Embryonic facial prominence (tissue), 1 donor: ENCODE results near the gene SMAD7.

Experiments used
- DNase-seq: peaks from one replicate; pipeline ENCODE4 v3.0.0-alpha.2; 2016; ENCODE audit errors: extremely low spot score

The SMAD7 gene

DNA sequence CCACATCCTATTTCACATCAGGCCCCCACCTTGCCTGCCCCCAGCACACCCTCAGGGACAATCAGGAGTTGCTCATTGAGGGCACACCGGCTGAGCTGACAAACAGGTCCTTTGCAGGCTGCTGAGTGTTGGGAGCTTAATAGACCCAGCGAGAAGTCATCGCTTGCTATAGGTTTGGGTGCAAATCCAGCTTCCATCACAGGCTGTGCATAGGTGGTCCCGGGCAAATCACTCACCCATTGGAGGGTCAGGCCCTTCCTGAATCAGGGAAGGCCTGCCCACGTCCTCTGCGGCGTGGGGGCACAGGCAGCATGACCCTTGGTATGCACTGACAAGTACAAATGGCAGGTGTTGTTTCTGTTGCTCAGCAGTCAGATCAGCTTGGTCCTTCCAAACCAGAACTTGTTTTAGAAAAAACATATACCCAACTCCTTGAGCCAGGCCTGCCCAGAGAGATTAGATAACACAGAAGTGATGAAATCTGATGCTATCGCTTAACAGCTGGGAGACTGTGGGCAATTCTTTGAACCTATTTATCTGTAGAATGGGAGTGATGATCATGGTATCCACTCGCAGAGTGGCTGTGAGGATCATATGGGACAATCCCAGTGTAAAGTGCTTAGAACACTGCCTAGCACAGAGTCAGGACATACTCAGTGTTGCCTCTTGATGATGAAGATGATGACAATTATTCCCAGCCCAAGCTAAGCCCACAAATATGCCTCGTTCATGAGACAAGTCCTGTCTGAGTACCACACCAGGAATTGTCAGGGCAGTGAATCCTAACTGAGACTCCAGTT, 34.9 kb downstream of the SMAD7 start:
- DNase-seq: no peak

DNA sequence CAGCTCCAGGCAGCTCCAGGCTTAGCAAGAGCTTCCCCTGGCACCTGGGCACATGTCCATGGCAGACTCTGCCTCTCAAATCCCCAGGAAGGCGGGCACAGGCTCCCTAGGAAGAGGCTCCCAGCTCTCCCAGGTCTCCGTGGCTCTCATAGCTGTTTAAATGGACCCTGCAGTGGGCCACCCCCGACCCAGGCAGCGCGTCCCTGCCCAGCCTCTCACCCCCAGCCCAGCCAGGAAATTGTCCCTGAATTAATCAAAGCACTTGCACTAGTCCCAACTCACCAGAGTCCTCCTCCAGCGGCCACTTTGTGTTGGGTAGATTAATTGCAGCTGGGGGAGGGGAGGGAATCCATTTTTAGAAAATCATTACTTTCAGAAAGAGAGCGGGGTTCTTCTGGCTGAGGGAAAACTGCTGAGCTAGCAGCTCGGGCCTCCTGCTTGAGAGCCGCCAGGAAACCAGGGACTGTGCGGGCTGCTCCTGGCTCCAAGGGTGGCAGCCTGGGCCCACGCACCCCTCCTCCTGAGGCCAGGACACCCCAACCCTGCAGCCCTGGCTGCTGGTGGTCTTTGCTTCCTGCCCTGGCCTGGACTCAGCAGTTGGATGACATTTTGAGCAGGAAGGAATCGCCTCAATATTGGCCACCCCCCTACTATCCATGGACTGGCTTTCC, 36.0 kb downstream of the SMAD7 start:
- no peak for DNase-seq

- no peak for DNase-seq
These were observed 37.0 kb downstream of the SMAD7 start for GRCh38 chr18:48913775-48914174.

DNA sequence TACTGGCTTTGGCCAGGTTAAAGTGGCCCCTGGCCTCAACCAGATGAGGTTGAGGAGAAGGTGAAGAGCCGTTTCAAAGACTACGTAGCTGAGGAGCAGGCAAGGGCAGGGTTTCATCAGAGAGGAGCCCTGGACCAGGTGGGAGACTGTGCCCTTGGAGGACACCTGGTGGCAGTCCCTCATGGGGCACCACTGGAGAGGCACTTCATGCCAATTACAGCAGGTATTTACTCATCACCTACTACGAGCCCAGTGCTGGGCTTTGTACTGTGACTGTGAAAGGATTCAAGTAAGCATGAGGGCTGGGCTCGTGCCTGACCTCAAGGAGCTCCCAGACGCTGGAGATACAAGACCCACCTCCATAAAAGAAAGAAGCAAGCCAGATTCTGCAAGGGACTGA, 37.6 kb downstream of the SMAD7 start:
- no peak for DNase-seq

DNA sequence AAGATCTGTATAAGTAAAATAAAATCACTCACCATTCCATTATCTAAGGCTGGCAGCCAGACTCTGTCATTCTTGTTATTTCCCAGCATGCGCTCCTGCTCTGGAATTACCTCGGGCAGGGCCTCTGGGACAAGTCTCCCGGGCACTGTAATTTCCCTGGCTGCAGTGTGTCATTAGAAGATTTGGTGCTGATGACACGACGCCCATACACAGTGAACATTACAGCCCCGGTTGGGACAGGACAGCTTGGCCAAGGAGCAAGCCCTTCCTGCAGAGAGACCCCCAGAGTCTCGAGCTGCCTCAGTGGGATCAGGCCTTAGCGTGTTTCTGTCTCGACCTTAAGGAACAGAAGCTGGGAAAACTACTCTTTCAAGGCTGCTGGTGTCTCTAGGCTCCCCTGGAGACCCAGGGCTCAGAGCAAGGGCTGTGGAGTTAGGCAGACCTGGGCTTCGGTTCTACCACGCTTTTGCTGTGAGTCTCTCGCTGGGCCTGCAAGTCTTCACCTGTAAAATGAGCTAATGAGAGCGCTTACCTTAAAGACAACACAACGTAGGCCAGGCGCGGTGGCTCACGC, 39.7 kb downstream of the SMAD7 start:
- no peak for DNase-seq

DNA sequence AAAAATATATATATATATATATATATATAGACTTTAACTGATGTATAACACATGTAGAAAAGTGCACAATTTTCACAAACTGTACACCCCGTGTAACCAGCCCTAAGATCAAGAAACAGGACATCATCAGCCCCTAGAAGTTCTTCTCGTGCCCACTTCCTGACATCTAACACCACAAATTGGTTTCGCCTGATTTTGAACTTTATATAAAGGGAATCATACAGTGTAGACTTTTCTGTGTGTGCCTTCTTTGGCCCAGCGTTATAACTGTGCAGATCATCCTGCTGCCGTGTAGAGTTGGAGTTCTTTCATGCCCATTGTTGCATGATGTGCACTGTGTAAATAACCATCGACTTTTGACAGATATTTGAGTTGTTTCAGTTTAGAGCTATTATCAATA, 41.0 kb downstream of the SMAD7 start:
- no peak for DNase-seq

DNA sequence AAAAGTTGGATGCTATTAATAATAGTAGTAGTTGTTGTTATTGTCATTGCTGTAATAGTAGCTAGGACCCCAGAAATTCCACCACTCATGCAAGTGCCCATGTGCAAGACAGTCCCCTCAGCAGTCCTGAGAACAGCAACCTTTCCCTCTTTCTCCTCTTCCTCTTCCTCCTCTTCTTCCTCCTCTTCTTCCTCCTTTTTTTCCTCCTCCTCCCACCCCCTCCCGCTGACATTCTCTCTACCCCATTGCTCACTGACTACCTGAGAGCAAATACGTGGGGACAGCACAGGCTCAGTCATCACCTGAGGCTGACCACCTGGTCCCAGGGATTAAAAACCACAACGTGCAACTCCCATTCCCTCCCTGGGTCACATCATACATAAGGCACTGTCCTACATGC, 41.8 kb downstream of the SMAD7 start:
- DNase-seq: no peak

DNA sequence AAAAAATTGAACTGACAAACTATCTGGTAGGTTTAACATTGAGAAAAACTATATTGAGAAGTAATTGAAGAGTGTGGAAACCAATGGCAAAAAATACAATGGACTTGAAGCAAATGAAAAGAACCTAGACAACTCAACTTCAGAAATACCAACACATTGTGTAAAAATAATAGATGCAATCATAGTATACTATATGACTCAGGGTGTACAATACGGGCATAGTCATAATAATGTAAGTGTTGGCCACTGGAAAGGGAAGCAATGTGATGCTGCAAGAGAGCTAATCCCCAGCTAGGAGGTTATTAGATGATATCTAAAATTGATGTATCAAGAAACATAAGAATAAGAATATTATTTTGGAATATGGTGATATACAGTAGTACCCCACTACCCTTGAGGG, 45.3 kb downstream of the SMAD7 start:
- no peak for DNase-seq

- DNase-seq: no peak
These were observed 45.8 kb downstream of the SMAD7 start for GRCh38 chr18:48904847-48905394.

DNA sequence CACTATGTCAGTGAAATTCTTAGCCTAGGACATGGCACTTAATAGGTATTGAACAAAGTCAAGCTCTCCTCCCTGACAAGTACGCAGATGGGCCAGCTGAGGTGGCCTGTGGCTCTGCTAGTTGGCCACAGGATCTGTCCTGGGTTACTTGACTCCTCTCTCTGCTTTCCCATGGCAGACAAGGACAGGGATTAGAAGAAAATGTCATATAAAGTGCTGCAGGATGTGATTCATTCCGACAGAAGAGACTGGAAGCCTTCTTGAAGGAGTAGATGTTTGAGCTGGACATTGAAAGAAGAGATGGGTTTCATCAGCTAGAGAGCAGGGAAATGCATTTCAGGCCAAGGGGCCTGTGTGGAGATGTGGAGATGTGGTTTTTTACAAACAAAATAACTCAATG, 46.7 kb downstream of the SMAD7 start:
- DNase-seq: no peak

- DNase-seq: no peak
These were observed 47.7 kb downstream of the SMAD7 start for GRCh38 chr18:48902856-48903601.

- DNase-seq: peak; percentile 25
These were observed 48.5 kb downstream of the SMAD7 start for GRCh38 chr18:48902023-48902855.

DNA sequence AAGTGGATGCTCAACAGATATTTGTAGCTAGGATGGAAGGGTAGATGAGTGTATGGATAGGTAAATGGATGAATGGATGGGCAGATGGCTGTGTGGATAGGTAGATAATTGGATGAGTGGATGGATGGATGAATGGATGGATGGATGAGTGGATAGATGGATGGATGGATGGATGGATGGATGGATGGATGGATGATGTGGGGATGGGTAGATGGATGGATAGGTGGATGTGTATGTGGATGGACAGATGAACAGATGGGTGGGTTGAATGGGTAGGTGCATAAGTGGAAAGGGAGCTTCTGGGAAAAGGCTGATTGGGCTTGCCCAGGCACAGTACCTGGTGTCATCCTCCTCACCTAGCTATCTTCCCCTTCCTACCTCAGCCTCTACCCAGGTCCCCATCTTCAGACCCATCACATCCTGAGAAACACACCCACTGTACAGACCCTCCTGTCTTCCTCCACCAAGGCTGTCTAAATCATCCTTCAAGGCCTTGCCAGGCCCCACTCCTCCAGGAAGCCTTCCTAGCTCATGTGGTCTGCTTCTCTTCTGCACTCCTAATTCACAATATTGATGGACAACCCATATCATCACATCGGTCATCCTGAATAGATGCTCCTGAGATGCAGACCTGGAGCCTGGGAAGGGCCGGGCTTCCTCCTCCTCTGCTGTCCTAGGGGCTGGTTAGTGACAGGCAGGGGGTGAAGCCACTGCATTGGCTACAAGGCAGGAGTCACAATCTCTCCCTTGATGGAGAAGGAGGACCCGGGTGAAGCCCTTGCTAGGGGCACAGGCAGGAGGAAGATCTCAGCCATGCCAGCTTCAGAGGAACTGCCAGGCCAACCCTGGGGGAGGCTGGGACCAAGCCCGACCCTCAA, 49.4 kb downstream of the SMAD7 start:
- DNase-seq: no peak

DNA sequence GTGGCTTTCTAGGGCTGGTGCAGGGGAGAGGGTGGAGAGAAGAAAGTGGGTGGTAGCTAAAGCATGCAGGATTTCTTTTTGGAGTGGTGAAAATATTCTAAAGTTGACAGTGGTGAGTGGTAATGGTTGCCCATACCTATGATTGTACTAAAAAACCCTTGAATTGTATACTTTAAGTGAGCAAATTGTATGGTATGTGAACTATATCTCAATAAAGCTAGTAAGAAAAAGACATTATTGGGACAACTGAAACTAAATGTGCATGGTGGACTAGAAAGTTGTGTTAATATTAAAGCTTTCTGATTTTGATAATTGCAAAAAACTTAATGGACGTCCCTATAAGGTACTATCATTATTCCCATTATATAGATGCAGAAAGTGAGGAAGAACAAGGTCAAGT, 50.3 kb downstream of the SMAD7 start:
- DNase-seq: no peak

- no peak for DNase-seq
These were observed 51.1 kb downstream of the SMAD7 start for GRCh38 chr18:48899558-48900174.

GRCh38 chr18:48898521-48898920, 52.2 kb downstream of the SMAD7 start:
- DNase-seq: no peak

GRCh38 chr18:48897531-48897930, 53.2 kb downstream of the SMAD7 start:
- DNase-seq: no peak

- no peak for DNase-seq
These were observed 53.8 kb downstream of the SMAD7 start for GRCh38 chr18:48896875-48897511.

DNA sequence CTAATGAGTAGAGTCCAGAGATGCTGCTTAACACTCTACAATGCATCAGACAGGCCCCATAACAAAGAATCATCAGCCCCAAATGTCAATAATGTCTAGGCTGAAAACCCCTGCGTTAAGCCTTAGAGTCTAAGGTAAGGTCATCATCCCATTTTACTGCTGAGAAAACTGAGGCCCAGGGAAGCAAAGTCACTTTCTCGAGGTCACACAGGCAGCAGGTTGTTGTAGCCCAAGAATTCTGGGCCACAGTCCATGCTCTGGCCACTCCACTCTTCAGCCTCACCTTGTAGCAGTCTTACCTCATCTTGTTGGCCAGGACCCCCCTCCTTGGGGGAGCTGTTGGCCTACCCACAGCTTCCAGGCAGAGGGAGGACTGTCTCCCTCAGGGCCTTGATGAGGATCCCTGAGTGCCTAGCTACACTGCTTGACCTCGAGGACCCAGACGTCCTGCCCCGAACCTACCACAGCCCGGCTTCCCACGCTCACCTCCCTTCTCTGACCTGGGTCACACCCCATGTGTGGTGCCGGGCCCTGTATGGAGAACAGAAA, 54.4 kb downstream of the SMAD7 start:
- no peak for DNase-seq
